Stimulated activated CD4-positive, alpha-beta T cell treated with anti-CD3 and anti-CD28 coated beads, Interleukin-1b, Interleukin-23, amount 100 ng/mL, for 48 hours (primary cell): ENCODE results near the gene COX8A.

ENCODE experiments used
- DNase-seq: peaks from one replicate; pipeline ENCODE4 v3.0.0-alpha.2; 2020

COX8A gene

GRCh38 chr11:64022125-64022784, 47.8 kb downstream of the COX8A start:
- DNase-seq, result no peak

- no peak for DNase-seq
Observed at GRCh38 chr11:64023712-64024710, 49.6 kb downstream of the COX8A start.

- DNase-seq, result no peak
Observed at GRCh38 chr11:64025205-64025604, 50.8 kb downstream of the COX8A start.
